Measurements from ENCODE around the gene ERBB3.

Gene ERBB3

GRCh38 chr12:56119361-56119796 lies 39.4 kb downstream of the ERBB3 start:
- no peaks in the 10 kb centered on the region for H3K9me3 ChIP-seq
- peak overlapping the region; percentile 96 for H3K4me3 ChIP-seq (ENCODE audit: low read depth, low read length)
- DNase-seq, result peak; percentile 84
- peaks cover 8% of the 10 kb centered on the region for H3K36me3 ChIP-seq
- TF ChIP-seq CTCF (IDR thresholded peaks at IDR 0.05; ENCODE audit: low read depth, low read length), result peak; percentile 87
- H3K27me3 ChIP-seq, result no peaks in the 10 kb centered on the region
- peaks cover 6% of the 10 kb centered on the region for H3K4me1 ChIP-seq

- H3K4me3 ChIP-seq (ENCODE audit: low read depth, low read length), result no peak overlapping the region
- no peaks in the 10 kb centered on the region for H3K9me3 ChIP-seq
- no peak for DNase-seq
- peaks cover 8% of the 10 kb centered on the region for H3K36me3 ChIP-seq
- H3K27me3 ChIP-seq, result no peaks in the 10 kb centered on the region
- TF ChIP-seq CTCF (IDR thresholded peaks at IDR 0.05; ENCODE audit: low read depth, low read length), result no peak
- peaks cover 6% of the 10 kb centered on the region for H3K4me1 ChIP-seq
Measured at GRCh38 chr12:56120158-56120846, 40.3 kb downstream of the ERBB3 start.

GRCh38 chr12:56121204-56121870 lies 41.4 kb downstream of the ERBB3 start:
- H3K4me3 ChIP-seq (ENCODE audit: low read depth, low read length), result no peak overlapping the region
- H3K36me3 ChIP-seq, result peaks cover 8% of the 10 kb centered on the region

DNA sequence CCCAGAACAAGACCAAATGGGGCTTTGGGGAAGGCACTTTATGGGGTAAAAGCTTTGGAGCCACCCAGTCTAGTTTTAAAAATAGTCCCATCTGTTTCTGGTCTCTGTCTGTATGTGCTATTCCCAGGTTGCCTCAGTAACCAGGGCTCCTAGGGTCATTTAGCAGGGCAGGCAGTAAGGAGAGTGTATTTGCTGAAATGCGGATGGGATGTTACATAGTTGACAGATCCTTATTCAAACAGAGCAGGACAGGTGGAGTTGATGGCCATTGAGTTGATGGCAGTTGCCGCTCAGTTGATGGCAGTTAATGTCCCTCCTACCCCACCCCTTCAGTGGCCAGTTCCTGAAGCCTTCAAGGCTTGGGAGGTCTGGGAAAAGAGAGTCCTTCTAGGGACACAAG lies 42.7 kb downstream of the ERBB3 start:
- no peak for DNase-seq
- TF ChIP-seq CTCF (IDR thresholded peaks at IDR 0.05; ENCODE audit: low read depth, low read length), result no peak
- H3K9me3 ChIP-seq, result no peaks in the 10 kb centered on the region
- no peaks in the 10 kb centered on the region for H3K27me3 ChIP-seq
- H3K4me1 ChIP-seq, result peaks cover 17% of the 10 kb centered on the region
- no peak overlapping the region for H3K4me3 ChIP-seq (ENCODE audit: low read depth, low read length)
- H3K36me3 ChIP-seq, result peaks cover 2% of the 10 kb centered on the region

More at GRCh38 chr12:56121204-56121870, 41.4 kb downstream of the ERBB3 start:
- Histone ChIP-seq H3K27me3 (no peaks in the 10 kb centered on the region), H3K9me3 (no peaks in the 10 kb centered on the region), H3K4me1 (peaks cover 7% of the 10 kb centered on the region)
- no peak for TF ChIP-seq CTCF (IDR thresholded peaks at IDR 0.05; ENCODE audit: low read depth, low read length)
- no peak for DNase-seq

GRCh38 chr12:56124133-56124532 lies 44.2 kb downstream of the ERBB3 start:
- Histone ChIP-seq H3K27me3 (no peaks in the 10 kb centered on the region), H3K4me1 (peaks cover 14% of the 10 kb centered on the region), H3K4me3 (ENCODE audit: low read depth, low read length) (no peak overlapping the region), H3K9me3 (no peaks in the 10 kb centered on the region), H3K36me3 (no peaks in the 10 kb centered on the region; the same call in 1 of the 2 replicates)
- TF ChIP-seq CTCF (IDR thresholded peaks at IDR 0.05; ENCODE audit: low read depth, low read length), result no peak
- no peak for DNase-seq

- Histone ChIP-seq H3K36me3 (peaks cover 14% of the 10 kb centered on the region), H3K4me1 (peaks cover 11% of the 10 kb centered on the region), H3K9me3 (no peaks in the 10 kb centered on the region), H3K4me3 (ENCODE audit: low read depth, low read length) (no peak overlapping the region; the same call in 1 of the 2 replicates), H3K27me3 (no peaks in the 10 kb centered on the region)
- no peak for TF ChIP-seq CTCF (IDR thresholded peaks at IDR 0.05; ENCODE audit: low read depth, low read length)
- no peak for DNase-seq
Measured at GRCh38 chr12:56126732-56127239, 46.8 kb downstream of the ERBB3 start.

Measured in BE2C (cell line).